Measurements from ENCODE around the gene IFT25. TPM values are rescaled to one million over a fixed set of nuclear protein-coding genes. Genes with fewer than 3 reads are reported as not detected.
A peak's percentile ranks its signal among the peaks of the same experiment; 100 is the strongest.

IFT25 gene
- total and polyA plus RNA-seq, 8 donors: 22.3 to 65.4 (median 51.9) TPM

GRCh38 chr1:53918343-53918742 lies 27.2 kb downstream of the IFT25 start:
- Histone ChIP-seq H3K4me3 (no peak overlapping the region), H3K27ac (no peak overlapping the region), H3K27me3 (no peaks in the 10 kb centered on the region), H3K4me1 (no peaks in the 10 kb centered on the region), H3K9me3 (no peaks in the 10 kb centered on the region), H3K36me3 (peaks cover 0 to 41% of the 10 kb centered on the region in 2 donors)
- no peak for TF ChIP-seq CTCF (IDR thresholded peaks at IDR 0.05)
- intact Hi-C loops (cut with DNase I): no loop called here
- DNase-seq (no peak), ATAC-seq (no peak)

GRCh38 chr1:53913352-53914033 lies 32.0 kb downstream of the IFT25 start:
- no peak for ATAC-seq
- no peak for TF ChIP-seq CTCF (IDR thresholded peaks at IDR 0.05)
- intact Hi-C loops (cut with DNase I): no loop called here

GRCh38 chr1:53911442-53911841 lies 34.1 kb downstream of the IFT25 start:
- no peak for ATAC-seq
- no peak overlapping the region for H3K27ac ChIP-seq
- intact Hi-C loops (cut with DNase I): no loop called here
- no peaks in the 10 kb centered on the region for H3K9me3 ChIP-seq
- TF ChIP-seq CTCF (IDR thresholded peaks at IDR 0.05): no peak
- no peaks in the 10 kb centered on the region for H3K4me1 ChIP-seq
- H3K4me3 ChIP-seq: no peak overlapping the region
- H3K36me3 ChIP-seq: peaks cover 0 to 13% of the 10 kb centered on the region in 2 donors
- no peak for DNase-seq
- H3K27me3 ChIP-seq: no peaks in the 10 kb centered on the region

More at GRCh38 chr1:53913352-53914033, 32.0 kb downstream of the IFT25 start:
- no peak for DNase-seq
- H3K4me1 ChIP-seq: no peaks in the 10 kb centered on the region
- no peak overlapping the region for H3K27ac ChIP-seq
- H3K9me3 ChIP-seq: no peaks in the 10 kb centered on the region
- peaks cover 0 to 17% of the 10 kb centered on the region in 2 donors for H3K36me3 ChIP-seq
- H3K27me3 ChIP-seq: no peaks in the 10 kb centered on the region
- H3K4me3 ChIP-seq: no peak overlapping the region

GRCh38 chr1:53909946-53910345 lies 35.6 kb downstream of the IFT25 start:
- Histone ChIP-seq H3K27ac (no peak overlapping the region), H3K9me3 (no peaks in the 10 kb centered on the region), H3K27me3 (no peaks in the 10 kb centered on the region), H3K4me3 (no peak overlapping the region), H3K36me3 (peaks cover 0 to 10% of the 10 kb centered on the region in 2 donors), H3K4me1 (no peaks in the 10 kb centered on the region)
- ATAC-seq: peak; percentile 63
- no peak for DNase-seq
- intact Hi-C loops (cut with DNase I): no loop called here
- no peak for TF ChIP-seq CTCF (IDR thresholded peaks at IDR 0.05)

GRCh38 chr1:53906121-53906520 lies 39.4 kb downstream of the IFT25 start:
- no peak for ATAC-seq
- intact Hi-C loops (cut with DNase I): no loop called here
- no peak overlapping the region for H3K4me3 ChIP-seq

More at GRCh38 chr1:53906121-53906520, 39.4 kb downstream of the IFT25 start:
- no peaks in the 10 kb centered on the region for H3K27me3 ChIP-seq
- H3K9me3 ChIP-seq: no peaks in the 10 kb centered on the region
- no peaks in the 10 kb centered on the region for H3K4me1 ChIP-seq
- no peaks in the 10 kb centered on the region for H3K36me3 ChIP-seq
- no peak for DNase-seq
- no peak overlapping the region for H3K27ac ChIP-seq
- TF ChIP-seq CTCF (IDR thresholded peaks at IDR 0.05): no peak

All from left lung (tissue), 10 donors.